Fibroblast of villous mesenchyme (primary cell): Measurements from ENCODE around the gene TMEM39B. TPM values are rescaled to one million over a fixed set of nuclear protein-coding genes. Genes with fewer than 3 reads are reported as not detected.

Experiments used
- DNase-seq: peaks from one replicate; pipeline ENCODE4 v3.0.0-alpha.2; 2010; ENCODE audit warnings: low read depth
- H3K4me3 ChIP-seq: 2 replicates; pipeline ENCODE4 v1.5.1; 2011; ENCODE audit warnings: low read depth, mild to moderate bottlenecking, low read length
- total RNA-seq: library from RNA; depleted of rRNA; stranded (reverse); fragments of >200 nt; gene quantifications from 2 replicates; pipeline ENCODE4 v1.2.3, GENCODE V29; 2012
- TF ChIP-seq, protein P1 (sequence below): IDR thresholded peaks from 2 replicates; pipeline ENCODE4 v1.5.1; 2012; ENCODE audit warnings: low read depth, mild to moderate bottlenecking, low read length; ENCODE audit not compliant: insufficient read depth

Gene TMEM39B
- total RNA-seq, 1 donor, result 5.6 TPM

DNA sequence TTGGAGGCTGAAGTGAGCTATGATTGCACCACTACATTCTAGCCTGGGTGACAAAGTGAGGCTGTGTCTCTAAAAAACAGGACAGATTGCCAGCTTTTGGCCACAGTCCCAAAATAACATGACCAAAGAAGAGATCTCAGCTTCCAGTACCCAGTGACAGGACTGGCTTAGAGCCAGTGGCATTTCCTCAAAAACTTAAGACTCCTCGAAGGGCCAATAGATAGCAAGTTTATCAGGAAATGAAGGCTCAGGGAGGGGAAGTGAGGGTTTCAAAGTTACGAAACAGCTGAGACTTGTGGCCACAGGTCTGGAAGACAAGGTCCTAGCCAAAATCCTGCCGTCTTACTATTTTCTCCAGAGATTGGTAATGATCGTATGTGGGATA lies 6.3 kb upstream of the TMEM39B start:
- TF ChIP-seq, protein P1, sequence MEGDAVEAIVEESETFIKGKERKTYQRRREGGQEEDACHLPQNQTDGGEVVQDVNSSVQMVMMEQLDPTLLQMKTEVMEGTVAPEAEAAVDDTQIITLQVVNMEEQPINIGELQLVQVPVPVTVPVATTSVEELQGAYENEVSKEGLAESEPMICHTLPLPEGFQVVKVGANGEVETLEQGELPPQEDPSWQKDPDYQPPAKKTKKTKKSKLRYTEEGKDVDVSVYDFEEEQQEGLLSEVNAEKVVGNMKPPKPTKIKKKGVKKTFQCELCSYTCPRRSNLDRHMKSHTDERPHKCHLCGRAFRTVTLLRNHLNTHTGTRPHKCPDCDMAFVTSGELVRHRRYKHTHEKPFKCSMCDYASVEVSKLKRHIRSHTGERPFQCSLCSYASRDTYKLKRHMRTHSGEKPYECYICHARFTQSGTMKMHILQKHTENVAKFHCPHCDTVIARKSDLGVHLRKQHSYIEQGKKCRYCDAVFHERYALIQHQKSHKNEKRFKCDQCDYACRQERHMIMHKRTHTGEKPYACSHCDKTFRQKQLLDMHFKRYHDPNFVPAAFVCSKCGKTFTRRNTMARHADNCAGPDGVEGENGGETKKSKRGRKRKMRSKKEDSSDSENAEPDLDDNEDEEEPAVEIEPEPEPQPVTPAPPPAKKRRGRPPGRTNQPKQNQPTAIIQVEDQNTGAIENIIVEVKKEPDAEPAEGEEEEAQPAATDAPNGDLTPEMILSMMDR, result no peak
- H3K4me3 ChIP-seq, result no peak overlapping the region
- peak; percentile 87 for DNase-seq

DNA sequence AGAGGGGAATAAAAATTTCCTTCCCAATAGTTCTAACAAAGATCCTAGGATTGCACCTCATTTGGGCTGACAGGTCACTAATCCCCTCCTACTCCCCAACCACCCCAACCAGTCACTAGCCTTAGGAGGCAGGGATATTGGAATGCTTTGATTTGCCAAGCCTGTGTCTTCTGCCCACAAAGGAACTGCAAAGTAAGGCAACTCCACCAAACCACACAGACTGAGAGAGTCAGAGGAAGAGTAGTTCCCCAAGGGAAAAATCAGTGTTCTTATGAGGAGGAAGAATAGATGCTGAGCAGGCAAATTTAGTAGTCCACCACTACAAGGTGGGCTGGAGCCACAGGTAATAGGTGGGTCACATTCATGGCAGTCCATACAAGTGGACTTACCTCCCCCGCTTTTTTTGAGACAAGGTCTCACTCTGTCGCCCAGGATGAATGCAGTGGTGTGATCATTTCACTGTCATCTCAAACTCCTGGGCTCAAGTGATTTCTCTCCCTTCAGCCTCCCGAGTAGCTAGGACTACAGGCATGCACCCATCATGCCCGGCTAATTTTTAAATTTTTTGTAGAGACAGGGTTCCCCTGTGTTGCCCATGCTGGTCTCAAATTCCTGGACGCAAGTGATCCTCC lies 3.7 kb upstream of the TMEM39B start:
- H3K4me3 ChIP-seq, result no peak overlapping the region
- TF ChIP-seq, protein P1, result no peak
- DNase-seq, result peak; percentile 24

DNA sequence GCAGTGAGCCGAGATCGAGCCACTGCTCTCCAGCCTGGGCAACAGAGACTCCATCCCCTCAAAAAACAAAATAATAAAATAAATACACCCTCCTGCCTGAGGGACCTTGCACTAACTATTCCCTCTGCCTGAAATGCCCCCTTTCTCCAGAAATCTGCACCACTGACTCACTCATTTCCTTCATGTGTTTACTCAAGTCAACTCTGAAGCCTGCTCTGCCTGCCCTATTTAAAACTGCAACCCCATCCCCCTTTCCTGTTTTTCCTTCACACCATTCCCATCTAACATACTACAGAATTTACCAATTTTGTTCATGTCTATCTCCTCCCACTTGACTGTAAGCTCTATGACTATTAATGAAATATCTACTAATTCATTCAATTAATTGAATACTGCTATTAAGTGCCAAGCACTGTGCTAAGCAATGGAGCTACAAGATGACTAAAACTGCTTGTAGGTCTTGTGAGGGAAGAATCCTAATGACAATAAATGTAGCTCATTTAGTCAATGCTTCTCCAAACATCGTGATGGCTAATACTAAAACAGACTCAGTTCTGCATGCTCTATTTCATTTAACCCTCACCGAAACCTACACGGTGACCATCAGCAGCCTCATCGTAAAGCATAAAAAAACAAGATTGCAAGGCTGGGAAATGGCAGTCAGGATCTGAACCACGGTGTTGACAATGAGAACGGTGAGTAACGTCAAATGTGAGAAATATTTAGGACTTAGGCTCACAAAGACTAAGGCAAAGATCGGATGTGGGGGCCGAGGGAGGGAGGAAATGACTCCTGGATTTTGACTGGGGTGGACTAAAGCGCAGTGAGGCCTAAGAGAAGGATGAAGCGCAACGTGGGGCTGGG lies 749 bp upstream of the TMEM39B start:
- TF ChIP-seq, protein P1, result no peak
- H3K4me3 ChIP-seq, result peak overlapping the region; percentile 86
- peak; percentile 67 for DNase-seq

DNA sequence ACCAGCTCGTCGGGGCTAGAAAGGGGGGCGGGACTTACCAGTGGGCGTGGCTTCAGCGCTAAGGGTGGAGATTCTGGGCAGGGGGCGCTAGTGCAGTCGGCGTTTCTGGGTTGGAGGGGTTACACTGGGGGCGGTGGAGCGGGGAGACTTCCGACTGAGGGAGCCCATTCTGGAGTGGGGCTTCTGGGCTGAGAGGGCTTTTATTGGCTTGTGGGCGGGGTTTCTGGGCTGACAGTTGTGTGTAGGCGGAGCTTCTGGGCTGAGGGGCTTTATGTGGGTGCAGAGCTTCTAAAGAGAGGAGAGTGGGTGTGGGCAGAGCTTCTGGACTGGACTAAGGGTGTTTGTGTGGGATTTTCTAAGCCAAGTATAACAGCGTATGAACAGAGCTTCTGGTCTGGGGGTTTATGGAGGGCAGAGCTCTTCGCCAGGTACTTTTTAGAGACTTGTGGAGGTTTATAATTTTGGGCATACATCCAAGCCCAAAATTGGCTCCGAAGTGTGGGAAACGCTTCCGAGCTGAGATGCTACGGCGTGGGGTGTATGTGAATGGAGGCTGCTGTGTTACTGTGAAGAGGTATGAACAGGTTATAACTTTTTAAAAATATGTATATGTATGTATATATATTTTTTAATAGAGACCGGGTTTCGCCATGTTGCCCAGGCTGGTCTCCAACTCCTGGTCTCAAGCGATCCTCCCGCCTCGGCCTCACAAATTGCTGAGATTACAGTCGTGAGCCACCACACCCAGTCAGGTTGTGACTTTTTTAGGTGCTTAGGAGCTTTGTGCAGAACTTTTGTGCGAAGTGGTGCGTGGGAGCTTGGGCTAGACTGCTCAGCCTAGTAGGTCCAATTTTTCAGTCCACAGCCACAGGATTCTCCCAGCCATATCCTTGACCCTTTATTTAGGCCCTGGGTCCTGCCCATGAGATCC lies 825 bp downstream of the TMEM39B start:
- peak overlapping the region; percentile 86 for H3K4me3 ChIP-seq
- DNase-seq, result no peak
- TF ChIP-seq, protein P1, result peak; percentile 25

DNA sequence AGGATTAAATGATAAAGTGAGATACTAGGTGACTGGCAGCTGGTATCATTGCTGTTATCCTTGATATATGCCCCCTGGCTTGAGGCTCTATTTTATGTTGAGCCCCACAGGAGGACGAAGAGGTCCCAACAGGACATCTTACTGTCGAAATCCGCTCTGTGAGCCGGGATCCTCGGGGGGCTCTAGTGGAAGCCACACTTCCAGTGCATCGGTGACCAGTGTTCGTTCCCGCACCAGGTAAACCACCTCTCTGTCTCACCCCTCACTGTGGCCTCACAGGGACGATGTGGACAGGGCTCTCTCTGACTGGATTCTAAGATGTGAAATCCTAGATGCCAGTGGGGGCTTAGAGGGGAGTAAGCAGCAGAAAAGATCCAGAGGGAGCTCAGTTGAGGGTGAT lies 2.1 kb downstream of the TMEM39B start:
- TF ChIP-seq, protein P1, result no peak
- no peak overlapping the region for H3K4me3 ChIP-seq
- no peak for DNase-seq

DNA sequence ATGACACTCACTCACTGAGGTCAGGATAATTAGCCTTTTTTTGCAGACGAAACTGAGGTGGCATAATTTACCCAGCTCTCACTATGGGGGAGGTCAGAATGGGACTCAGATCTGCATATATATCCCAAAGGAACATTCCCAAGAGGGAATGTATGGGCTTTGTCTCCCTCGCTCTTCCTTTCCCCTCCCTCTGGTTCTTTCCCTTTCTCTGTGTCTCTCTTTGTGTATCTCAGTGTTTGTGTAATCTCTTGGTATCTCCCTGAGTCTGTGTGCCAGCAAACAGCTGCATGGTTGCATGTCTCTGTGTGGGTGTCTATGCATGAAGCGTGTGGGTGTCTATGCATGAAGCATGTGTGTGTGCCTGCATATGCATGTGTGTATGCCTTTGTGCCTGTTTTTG lies 4.7 kb downstream of the TMEM39B start:
- TF ChIP-seq, protein P1, result no peak
- DNase-seq, result no peak
- H3K4me3 ChIP-seq, result no peak overlapping the region
